Measurements from ENCODE around the gene CLIP2.

The CLIP2 gene

DNA sequence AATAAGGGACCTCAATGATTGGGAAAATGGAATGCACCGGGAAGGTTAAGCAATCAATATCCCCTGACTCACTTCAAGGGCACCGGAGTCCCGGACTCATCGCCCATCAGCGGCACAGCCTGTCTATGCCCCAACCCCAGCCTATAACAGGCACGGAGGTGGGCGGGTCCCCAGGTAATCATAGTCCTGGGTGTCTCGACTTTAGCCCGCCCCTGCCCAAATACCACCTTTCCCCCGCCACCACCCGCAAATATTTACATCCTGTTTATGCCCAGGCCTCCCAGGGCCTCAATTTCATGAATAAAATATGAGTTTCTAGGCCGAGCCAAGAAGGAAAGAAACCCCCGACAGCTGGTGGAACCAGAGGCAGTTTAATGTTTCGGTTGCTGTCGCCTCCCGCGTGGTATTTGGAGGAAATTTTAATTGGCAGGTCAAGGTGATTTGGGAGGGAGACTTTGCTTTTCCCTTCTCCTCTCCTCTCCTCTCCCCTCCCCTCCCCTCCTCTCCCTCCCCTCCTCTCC lies 19.4 kb upstream of the CLIP2 start:
- TF ChIP-seq, protein P1, sequence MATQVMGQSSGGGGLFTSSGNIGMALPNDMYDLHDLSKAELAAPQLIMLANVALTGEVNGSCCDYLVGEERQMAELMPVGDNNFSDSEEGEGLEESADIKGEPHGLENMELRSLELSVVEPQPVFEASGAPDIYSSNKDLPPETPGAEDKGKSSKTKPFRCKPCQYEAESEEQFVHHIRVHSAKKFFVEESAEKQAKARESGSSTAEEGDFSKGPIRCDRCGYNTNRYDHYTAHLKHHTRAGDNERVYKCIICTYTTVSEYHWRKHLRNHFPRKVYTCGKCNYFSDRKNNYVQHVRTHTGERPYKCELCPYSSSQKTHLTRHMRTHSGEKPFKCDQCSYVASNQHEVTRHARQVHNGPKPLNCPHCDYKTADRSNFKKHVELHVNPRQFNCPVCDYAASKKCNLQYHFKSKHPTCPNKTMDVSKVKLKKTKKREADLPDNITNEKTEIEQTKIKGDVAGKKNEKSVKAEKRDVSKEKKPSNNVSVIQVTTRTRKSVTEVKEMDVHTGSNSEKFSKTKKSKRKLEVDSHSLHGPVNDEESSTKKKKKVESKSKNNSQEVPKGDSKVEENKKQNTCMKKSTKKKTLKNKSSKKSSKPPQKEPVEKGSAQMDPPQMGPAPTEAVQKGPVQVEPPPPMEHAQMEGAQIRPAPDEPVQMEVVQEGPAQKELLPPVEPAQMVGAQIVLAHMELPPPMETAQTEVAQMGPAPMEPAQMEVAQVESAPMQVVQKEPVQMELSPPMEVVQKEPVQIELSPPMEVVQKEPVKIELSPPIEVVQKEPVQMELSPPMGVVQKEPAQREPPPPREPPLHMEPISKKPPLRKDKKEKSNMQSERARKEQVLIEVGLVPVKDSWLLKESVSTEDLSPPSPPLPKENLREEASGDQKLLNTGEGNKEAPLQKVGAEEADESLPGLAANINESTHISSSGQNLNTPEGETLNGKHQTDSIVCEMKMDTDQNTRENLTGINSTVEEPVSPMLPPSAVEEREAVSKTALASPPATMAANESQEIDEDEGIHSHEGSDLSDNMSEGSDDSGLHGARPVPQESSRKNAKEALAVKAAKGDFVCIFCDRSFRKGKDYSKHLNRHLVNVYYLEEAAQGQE (IDR thresholded peaks at IDR 0.05; ENCODE audit: insufficient read depth in 1 of 2, low read depth in 2 of 2, low read length in 2 of 2) = no peak
- TF ChIP-seq FOXP2 (optimal IDR thresholded peaks at IDR 0.05; ENCODE audit: borderline replicate concordance, extremely low read depth, extremely low read length, insufficient read depth) = peak; percentile 36

DNA sequence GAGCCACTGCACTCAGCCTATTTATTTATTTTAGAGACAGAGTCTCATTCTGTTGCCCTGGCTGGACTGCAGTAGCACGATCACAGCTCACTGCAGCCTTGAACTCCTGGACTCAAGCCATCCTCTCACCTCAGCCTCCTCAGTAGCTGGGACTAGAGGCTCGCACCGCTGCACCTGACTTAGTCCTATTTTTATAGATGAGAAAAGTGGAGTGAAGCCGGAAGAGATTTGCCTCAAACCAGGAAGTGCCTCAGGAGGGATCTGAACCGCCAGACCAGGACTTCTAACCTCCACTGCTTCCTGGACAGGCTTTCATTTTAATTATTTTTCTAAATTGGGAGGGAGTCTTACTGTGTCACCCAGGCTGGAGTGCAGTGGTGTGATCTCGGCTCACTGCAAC lies 17.5 kb upstream of the CLIP2 start:
- TF ChIP-seq SIN3A (IDR thresholded peaks at IDR 0.05; ENCODE audit: borderline replicate concordance, insufficient read depth, low read length) (no peak), FOXP2 (optimal IDR thresholded peaks at IDR 0.05; ENCODE audit: borderline replicate concordance, extremely low read depth, extremely low read length, insufficient read depth) (no peak), POLR2AphosphoS5 (IDR thresholded peaks at IDR 0.05; ENCODE audit: low read depth, low read length) (no peak), TAF1 (IDR thresholded peaks at IDR 0.05; ENCODE audit: borderline replicate concordance, insufficient read depth, low read length) (no peak)
- TF ChIP-seq, protein P1 (IDR thresholded peaks at IDR 0.05; ENCODE audit: insufficient read depth in 1 of 2, low read depth in 2 of 2, low read length in 2 of 2) = no peak

GRCh38 chr7:74272305-74273038 lies 16.7 kb upstream of the CLIP2 start:
- TF ChIP-seq SIN3A (IDR thresholded peaks at IDR 0.05; ENCODE audit: borderline replicate concordance, insufficient read depth, low read length) = peak; percentile 39; the same call in 1 of the 2 replicates
- no peak for TF ChIP-seq TAF1 (IDR thresholded peaks at IDR 0.05; ENCODE audit: borderline replicate concordance, insufficient read depth, low read length)
- peak; percentile 99 for TF ChIP-seq FOXP2 (optimal IDR thresholded peaks at IDR 0.05; ENCODE audit: borderline replicate concordance, extremely low read depth, extremely low read length, insufficient read depth)
- TF ChIP-seq, protein P1 (IDR thresholded peaks at IDR 0.05; ENCODE audit: insufficient read depth in 1 of 2, low read depth in 2 of 2, low read length in 2 of 2) = peak; percentile 47 to 62; a peak in 1 of 4 replicates
- TF ChIP-seq POLR2AphosphoS5 (IDR thresholded peaks at IDR 0.05; ENCODE audit: low read depth, low read length) = no peak; the same call in 1 of the 2 replicates

GRCh38 chr7:74275401-74275881 lies 13.8 kb upstream of the CLIP2 start:
- TF ChIP-seq FOXP2 (optimal IDR thresholded peaks at IDR 0.05; ENCODE audit: borderline replicate concordance, extremely low read depth, extremely low read length, insufficient read depth) (no peak), SIN3A (IDR thresholded peaks at IDR 0.05; ENCODE audit: borderline replicate concordance, insufficient read depth, low read length) (no peak), POLR2AphosphoS5 (IDR thresholded peaks at IDR 0.05; ENCODE audit: low read depth, low read length) (no peak), TAF1 (IDR thresholded peaks at IDR 0.05; ENCODE audit: borderline replicate concordance, insufficient read depth, low read length) (no peak)
- TF ChIP-seq, protein P1 (IDR thresholded peaks at IDR 0.05; ENCODE audit: insufficient read depth in 1 of 2, low read depth in 2 of 2, low read length in 2 of 2) = no peak
